Suprapubic skin (tissue), 4 donors: Measurements from ENCODE around the gene LZTS2.

ENCODE experiments used
- CTCF ChIP-seq, 2 donors: fragments of 200-600 bp in 1 of 2; fragments of 450-650 bp in 1 of 2; sonication (generic) in 1 of 2; IDR thresholded peaks; one replicate each; pipeline ENCODE4 v1.5.1; 2016 to 2019; ENCODE audit warnings: antibody characterized with exemption in 2 of 2, mild to moderate bottlenecking in 1 of 2, moderate library complexity in 1 of 2
- EP300 ChIP-seq: sonication (generic); formaldehyde crosslinking; IDR thresholded peaks from one replicate; pipeline ENCODE4 v1.6.1; 2017; ENCODE audit warnings: antibody characterized with exemption
- POLR2A ChIP-seq, 2 donors: fragments of 450-650 bp; IDR thresholded peaks; one replicate each; pipeline ENCODE4 v1.6.1; 2017; ENCODE audit warnings: antibody characterized with exemption in 2 of 2, mild to moderate bottlenecking in 2 of 2, moderate library complexity in 2 of 2
- POLR2AphosphoS5 ChIP-seq, 3 donors: sonication (generic); formaldehyde crosslinking; IDR thresholded peaks; one replicate each; pipeline ENCODE4 v1.6.1; 2017; ENCODE audit warnings: antibody characterized with exemption in 3 of 3

- TF ChIP-seq CTCF (IDR thresholded peaks at IDR 0.05), result no peak
- TF ChIP-seq EP300, result no peak
- TF ChIP-seq POLR2AphosphoS5 (IDR thresholded peaks at IDR 0.05), result no peak
- TF ChIP-seq POLR2A (IDR thresholded peaks at IDR 0.05), result no peak
Measured at GRCh38 chr10:101036726-101037125, 37.1 kb downstream of the LZTS2 start.
